Endometrium (tissue), 2 donors: ENCODE measurements around the gene IFIT1.
A peak's percentile ranks its signal among the peaks of the same experiment; 100 is the strongest.
"Not testable (repeated sequence)": the region's sequence is repeated elsewhere in the genome, so short reads cannot be mapped to it uniquely, and the experiment has no call there.

Experiments
- FAIRE-seq: peaks from 2 replicates; lab custom pipeline; 2012; peaks lifted over from hg19 to GRCh38; lab: Jason Lieb, UNC
- donor health status: control.
- donor health status: control.

Gene IFIT1

GRCh38 chr10:89399956-89400355, 7.5 kb downstream of the IFIT1 start:
- no peak for FAIRE-seq

GRCh38 chr10:89403043-89403442, 10.6 kb downstream of the IFIT1 start:
- no peak for FAIRE-seq

- no peak for FAIRE-seq
Observed at GRCh38 chr10:89404104-89405047, 12.0 kb downstream of the IFIT1 start.

DNA sequence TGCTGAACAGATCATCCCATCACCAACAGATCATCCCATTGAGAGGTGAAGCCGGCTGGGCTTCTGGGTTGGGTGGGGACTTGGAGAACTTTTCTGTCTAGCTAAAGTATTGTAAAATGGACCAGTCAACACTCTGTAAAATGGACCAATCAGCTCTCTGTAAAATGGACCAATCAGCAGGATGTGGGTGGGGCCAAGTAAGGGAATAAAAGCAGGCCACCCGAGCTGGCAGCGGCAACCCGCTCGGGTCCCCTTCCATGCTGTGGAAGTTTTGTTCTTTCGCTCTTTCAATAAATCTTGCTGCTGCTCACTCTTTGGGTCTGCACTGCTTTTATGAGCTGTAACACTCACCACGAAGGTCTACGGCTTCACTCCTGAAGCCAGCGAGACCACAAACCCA, 13.8 kb downstream of the IFIT1 start:
- not testable (repeated sequence) for FAIRE-seq

GRCh38 chr10:89407792-89408191, 15.4 kb downstream of the IFIT1 start:
- not testable (repeated sequence) for FAIRE-seq

- FAIRE-seq: not testable (repeated sequence)
Observed at GRCh38 chr10:89409282-89409681, 16.9 kb downstream of the IFIT1 start.

DNA sequence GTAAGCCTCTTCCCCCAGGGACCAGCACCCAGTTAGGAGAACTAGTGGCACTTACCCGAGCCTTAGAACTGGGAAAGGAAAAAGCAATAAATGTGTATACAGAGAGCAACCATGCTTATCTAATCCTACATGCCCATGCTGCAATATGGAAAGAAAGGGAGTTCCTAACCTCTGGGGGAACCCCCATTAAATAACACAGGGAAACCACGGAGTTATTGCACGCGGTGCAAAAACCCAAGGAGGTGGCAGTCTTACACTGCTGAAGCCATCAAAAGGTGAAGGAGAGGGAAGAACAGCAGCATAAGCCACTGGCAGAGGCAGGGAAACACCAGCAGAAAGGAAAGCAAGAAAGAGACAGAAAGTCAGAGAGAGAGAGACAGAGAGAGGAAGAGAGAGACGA, 18.1 kb downstream of the IFIT1 start:
- FAIRE-seq: not testable (repeated sequence)

GRCh38 chr10:89411135-89411534, 18.7 kb downstream of the IFIT1 start:
- FAIRE-seq: not testable (repeated sequence)

DNA sequence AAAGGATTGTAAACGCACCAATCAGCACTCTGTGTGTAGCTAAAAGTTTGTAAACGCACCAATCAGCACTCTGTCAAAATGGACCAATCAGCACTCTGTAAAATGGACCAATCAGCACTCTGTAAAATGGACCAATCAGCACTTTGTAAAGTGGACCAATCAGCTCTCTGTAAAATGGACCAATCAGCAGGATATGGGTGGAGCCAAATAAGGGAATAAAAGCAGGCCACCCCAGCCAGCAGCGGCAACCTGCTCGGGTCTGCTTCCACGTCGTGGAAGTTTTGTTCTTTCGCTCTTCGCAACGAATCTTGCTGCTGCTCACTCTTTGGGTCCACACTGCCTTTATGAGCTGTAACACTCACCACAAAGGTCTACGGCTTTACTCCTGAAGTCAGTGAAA, 19.9 kb downstream of the IFIT1 start:
- not testable (repeated sequence) for FAIRE-seq

GRCh38 chr10:89413398-89413912, 21.0 kb downstream of the IFIT1 start:
- FAIRE-seq: no peak

DNA sequence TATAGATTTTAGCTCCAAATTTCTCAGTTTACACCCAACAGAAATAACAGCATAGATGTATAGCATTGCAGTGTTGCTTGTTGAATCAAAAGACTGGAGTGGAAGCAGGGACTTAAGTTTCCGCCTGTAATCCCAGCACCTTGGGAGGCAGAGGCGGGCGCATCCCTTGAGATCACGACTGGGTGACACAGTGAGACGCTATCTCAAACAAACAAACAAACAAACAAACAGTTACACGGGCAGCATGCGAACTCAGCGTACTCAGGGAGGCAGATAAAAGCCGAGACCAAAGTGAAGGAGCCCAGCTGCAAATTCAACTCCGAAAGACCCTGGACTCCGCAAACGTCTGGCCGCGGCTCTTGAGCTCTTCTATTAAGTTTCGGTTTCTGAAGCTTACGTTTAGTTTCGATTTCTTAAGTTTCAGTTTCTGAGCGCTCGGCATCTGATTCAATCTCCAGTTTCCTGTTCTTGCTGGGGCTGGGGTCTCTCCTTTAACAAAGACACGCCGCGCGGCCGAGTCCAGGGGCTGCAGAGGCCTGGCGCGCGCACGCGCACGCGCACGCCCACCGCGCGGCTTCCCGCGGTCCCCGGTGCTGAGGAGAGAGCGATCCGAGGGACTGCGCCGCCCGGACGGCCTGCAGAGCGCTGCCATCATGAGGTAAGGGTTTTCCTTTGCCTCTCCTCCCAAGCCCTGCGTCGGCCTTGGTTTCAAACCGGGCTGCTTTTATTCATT, 21.9 kb downstream of the IFIT1 start, which contains the start of gene IFIT5:
Gene IFIT5, plus strand, starts transcription at position 423 of the 733 bp plus-strand sequence. Its CDS starts 231 bp downstream, at position 654.
- no peak for FAIRE-seq

GRCh38 chr10:89414879-89415821, 22.7 kb downstream of the IFIT1 start:
- FAIRE-seq: no peak

DNA sequence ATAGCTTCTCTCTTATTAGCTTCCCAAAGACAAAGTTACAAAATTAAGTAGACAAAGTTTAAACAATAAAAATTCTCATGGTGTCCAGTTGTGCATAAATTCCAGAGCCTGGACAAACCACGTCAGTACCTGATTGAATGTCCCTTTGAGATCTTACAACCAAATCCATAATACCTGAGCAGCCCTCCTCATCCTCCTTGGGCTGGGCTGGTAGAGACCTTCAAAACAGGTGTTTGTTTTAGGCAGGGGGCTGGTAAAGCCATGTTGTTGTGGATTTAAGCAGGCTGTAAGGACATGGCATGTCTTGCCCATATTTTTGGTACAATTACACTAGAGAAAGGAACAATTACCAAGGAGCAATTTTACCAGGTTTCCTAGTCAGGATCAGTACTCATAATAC, 24.0 kb downstream of the IFIT1 start:
- FAIRE-seq: no peak

DNA sequence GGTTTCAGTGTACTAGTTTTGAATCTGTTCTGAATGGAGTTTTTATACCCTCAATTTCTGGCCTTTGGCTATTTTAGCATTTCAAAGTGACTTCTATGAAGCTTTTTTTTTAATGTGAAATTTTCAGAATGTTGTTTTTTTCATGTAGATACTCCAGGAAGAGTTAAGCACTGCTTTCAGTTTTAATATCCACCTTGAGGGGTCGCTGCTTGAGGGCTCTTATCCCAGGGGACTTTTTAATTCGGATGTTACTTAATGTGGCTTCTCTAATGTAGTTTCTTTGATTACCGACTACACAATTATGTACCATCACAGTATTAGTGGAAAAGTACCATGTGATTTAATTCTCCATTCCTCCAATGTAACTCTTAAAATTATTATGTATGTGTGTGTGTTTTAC, 27.1 kb downstream of the IFIT1 start:
- FAIRE-seq: no peak

DNA sequence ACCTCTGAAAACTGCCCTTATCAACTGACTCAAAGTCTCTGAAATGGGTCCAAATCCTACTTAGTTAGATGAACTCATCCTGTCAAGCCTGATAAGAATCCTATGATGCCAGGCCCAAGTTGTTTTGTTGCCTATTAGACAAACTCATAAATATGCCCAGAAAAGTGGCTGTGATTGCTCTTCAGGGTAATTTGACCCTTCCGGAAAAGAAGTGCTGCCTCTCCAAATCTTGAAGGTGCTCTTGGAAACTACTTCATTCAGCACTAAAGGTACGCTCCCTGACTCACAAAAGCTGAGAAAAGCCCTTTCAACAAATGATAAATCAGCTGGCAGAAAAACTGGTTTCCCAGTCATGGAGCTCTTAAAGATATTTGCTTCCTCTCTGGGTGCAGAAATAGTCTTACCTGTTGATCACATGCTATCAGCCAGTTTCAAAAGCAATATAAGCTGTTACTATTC, 28.6 kb downstream of the IFIT1 start:
- FAIRE-seq: no peak

DNA sequence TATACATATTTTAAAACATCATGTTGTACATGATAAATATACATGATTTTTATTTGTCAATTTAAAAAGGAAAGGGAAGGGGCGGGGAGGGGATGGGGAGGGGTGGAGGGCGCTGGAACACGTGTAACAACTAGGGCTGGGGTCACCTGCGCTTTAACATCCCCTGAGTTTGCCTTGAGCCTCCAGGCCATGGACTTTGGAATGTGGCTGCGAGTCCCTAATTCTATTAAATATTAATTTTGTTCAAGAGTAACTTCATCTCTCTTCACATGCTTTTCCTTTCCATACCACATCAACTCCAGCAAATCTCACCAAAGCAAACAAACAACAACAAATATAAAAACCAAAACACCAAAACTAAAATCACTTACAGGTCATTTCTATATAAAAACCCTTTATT, 32.6 kb downstream of the IFIT1 start:
- no peak for FAIRE-seq

- FAIRE-seq: peak; percentile 86
Observed at GRCh38 chr10:89426230-89426868, 33.9 kb downstream of the IFIT1 start.

DNA sequence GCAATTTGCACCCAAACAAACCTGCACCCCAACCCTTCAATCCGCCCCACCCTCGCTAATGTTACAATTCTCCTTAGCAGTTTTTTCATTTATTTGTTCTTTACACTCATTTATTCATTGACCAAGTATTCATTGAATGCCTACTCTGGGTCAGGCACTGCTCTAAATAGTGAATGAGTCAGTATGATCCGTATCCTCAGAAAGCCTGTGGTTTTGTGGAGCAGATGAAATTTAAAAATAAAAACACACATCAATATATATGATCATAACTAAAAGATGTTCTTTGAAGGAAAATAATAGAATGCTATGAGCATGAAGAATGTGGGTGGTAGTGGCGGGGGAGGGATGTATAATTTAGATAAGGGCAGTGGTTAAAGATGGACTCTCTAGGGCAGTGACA, 35.2 kb downstream of the IFIT1 start:
- FAIRE-seq: no peak

DNA sequence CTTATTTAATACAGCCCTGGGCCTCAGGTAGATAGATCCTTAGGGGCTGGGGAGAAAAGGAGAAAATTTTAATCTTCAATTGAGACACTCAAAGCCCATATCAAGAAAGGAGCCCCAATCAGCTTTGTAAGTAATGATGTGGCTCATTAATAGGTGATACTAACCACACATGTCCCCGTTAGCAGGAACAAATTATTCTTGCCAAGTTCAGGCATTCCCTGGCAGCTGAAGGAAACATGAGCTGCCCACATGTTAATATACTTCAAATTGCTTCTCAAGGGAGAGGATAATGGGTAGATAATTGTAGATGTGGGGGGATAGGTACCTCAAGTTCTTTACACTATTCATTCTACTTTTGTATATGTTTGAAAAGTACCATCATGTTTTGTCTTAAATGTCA, 36.5 kb downstream of the IFIT1 start:
- FAIRE-seq: no peak

DNA sequence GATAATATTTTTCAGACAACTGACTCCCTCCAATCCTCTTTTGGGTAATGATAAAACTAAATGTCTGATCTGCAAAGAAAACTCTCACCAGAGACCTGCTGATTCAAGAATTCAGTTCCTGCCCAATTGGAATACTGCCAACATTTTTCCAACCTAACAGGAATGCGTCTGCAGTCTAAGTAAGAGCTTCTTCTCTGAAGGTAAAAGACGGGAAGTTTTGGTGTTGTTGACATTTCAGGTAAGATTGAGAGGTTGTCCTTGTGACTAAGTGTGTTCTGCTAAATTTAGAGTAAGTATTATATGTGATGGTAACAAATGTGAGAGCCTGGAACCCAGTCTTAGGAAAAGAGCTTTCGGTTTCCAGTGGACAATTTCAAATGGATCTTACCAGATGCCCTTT, 39.6 kb downstream of the IFIT1 start:
- no peak for FAIRE-seq

- FAIRE-seq: no peak
Observed at GRCh38 chr10:89438525-89438924, 46.1 kb downstream of the IFIT1 start.
